OCI-LY7 (cell line): ENCODE measurements around the gene NLGN1. TPM values are rescaled to one million over a fixed set of nuclear protein-coding genes. Genes with fewer than 3 reads are reported as not detected.

Experiments
- BruUV-seq: library from RNA; stranded (reverse); fragments of 400-500 nt; replicated peaks from 2 replicates; lab custom pipeline; 2021; lab: Mats Ljungman, UMichigan
- CTCF ChIA-PET: fragments of 300-600 bp; sonication (Branson Sonifier 250); formaldehyde crosslinking; loops from one replicate; lab custom pipeline; 2022; ENCODE audit warnings: antibody characterized with exemption; ENCODE audit not compliant: unreplicated experiment; lab: Charles Lee
- POLR2A ChIA-PET: fragments of 300-600 bp; sonication (Branson Sonifier 250); formaldehyde crosslinking; loops from one replicate; lab custom pipeline; 2022; ENCODE audit warnings: antibody characterized with exemption; lab: Charles Lee
- DNase-seq: peaks from one replicate; pipeline ENCODE4 v3.0.0-alpha.2; 2015; ENCODE audit warnings: low spot score
- H2AFZ ChIP-seq: fragments of 200-600 bp; sonication (generic), shearing (Covaris generic); 2 replicates; pipeline ENCODE4 v1.6.1; 2014; ENCODE audit warnings: mild to moderate bottlenecking, antibody characterized with exemption, low read length, moderate library complexity
- H3K27ac ChIP-seq: fragments of 200-600 bp; sonication (generic); 2 replicates; pipeline ENCODE4 v1.5.1; 2014; ENCODE audit warnings: mixed run types, low read depth, mild to moderate bottlenecking, moderate library complexity, low read length, inconsistent platforms; ENCODE audit not compliant: poor library complexity, severe bottlenecking
- H3K36me3 ChIP-seq: fragments of 200-600 bp; sonication (generic); 2 replicates; pipeline ENCODE4 v1.6.1; 2014; ENCODE audit warnings: mild to moderate bottlenecking, antibody characterized with exemption, low read length, moderate library complexity, mixed read lengths; ENCODE audit not compliant: insufficient read depth
- H3K4me1 ChIP-seq: fragments of 200-600 bp; sonication (generic); 2 replicates; pipeline ENCODE4 v1.5.1; 2014; ENCODE audit warnings: mild to moderate bottlenecking, low read length; ENCODE audit not compliant: insufficient read depth, poor library complexity, severe bottlenecking
- H3K4me2 ChIP-seq: fragments of 200-600 bp; sonication (generic); 2 replicates; pipeline ENCODE4 v1.6.1; 2014; ENCODE audit warnings: mild to moderate bottlenecking, low read length
- H3K4me3 ChIP-seq: fragments of 200-600 bp; sonication (generic); 2 replicates; pipeline ENCODE4 v1.5.1; 2014; ENCODE audit warnings: mild to moderate bottlenecking, low read depth, low read length; ENCODE audit not compliant: poor library complexity, severe bottlenecking
- H3K79me2 ChIP-seq: fragments of 200-600 bp; sonication (generic); 2 replicates; pipeline ENCODE4 v1.6.1; 2016; ENCODE audit warnings: low read depth, mild to moderate bottlenecking, low read length, moderate library complexity, mixed read lengths; ENCODE audit not compliant: insufficient read depth
- H3K9me2 ChIP-seq: fragments of 200-600 bp; sonication (generic); 2 replicates; pipeline ENCODE4 v1.6.1; 2016; ENCODE audit warnings: mild to moderate bottlenecking, low read length, mixed read lengths; ENCODE audit not compliant: insufficient read depth
- H3K9me3 ChIP-seq: fragments of 200-600 bp; sonication (generic); 2 replicates; pipeline ENCODE4 v1.6.1; 2014; ENCODE audit warnings: mild to moderate bottlenecking, mixed run types, low read length, mixed read lengths
- H4K20me1 ChIP-seq: fragments of 200-600 bp; sonication (generic); 2 replicates; pipeline ENCODE4 v1.6.1; 2014; ENCODE audit warnings: mild to moderate bottlenecking, antibody characterized with exemption, low read length, moderate library complexity, mixed read lengths; ENCODE audit not compliant: insufficient read depth
- CTCF ChIP-seq: fragments of 200-600 bp; sonication (generic); conservative IDR thresholded peaks from 2 replicates; pipeline ENCODE4 v1.5.1; 2014; ENCODE audit warnings: mild to moderate bottlenecking, antibody characterized with exemption, low read length, moderate library complexity, mixed read lengths
- EZH2phosphoT487 ChIP-seq: fragments of 200-600 bp; sonication (generic); IDR thresholded peaks from 2 replicates; pipeline ENCODE4 v1.6.1; 2018; ENCODE audit warnings: low read depth, borderline replicate concordance, mild to moderate bottlenecking, mixed run types, antibody characterized with exemption, low read length, moderate library complexity, mixed read lengths
- intact Hi-C: fragments of 100-400 bp; cut with micrococcal nuclease; formaldehyde crosslinking; loops from one replicate; pipeline ENCODE4 v1.10.0; 2022; ENCODE audit not compliant: unreplicated experiment
- total RNA-seq, 2 experiments: library from RNA; depleted of rRNA in 1 of 2; stranded (reverse); fragments of >200 nt in 1 of 2; shearing (Covaris generic) in 1 of 2; gene quantifications; 2 replicates each; pipeline ENCODE4 v1.2.3, GENCODE V29; 2014 to 2022

Gene NLGN1
- total RNA-seq, 2 experiments from 2014 or later = not detected

GRCh38 chr3:174035328-174035886, 637.9 kb downstream of the NLGN1 start:
- TF ChIP-seq CTCF = no peak
- no peak for TF ChIP-seq EZH2phosphoT487
- BruUV-seq = no TSS peak

GRCh38 chr3:174046311-174046710, 648.8 kb downstream of the NLGN1 start:
- Histone ChIP-seq H3K4me2 (no peak overlapping the region), H2AFZ (no peak overlapping the region), H4K20me1 (no peaks in the 10 kb centered on the region), H3K9me2 (no peaks in the 10 kb centered on the region), H3K36me3 (no peaks in the 10 kb centered on the region), H3K4me1 (no peaks in the 10 kb centered on the region), H3K9me3 (no peaks in the 10 kb centered on the region), H3K79me2 (no peaks in the 10 kb centered on the region), H3K4me3 (no peak overlapping the region), H3K27ac (no peak overlapping the region)
- TF ChIP-seq EZH2phosphoT487 = no peak
- TF ChIP-seq CTCF = no peak
- no peak for DNase-seq
- ChIA-PET POLR2A (interaction anchor here (1.1 kb wide), 1 partner anchor 32 kb away, joined by 4 read pairs; no protein-coding TSS in a partner anchor), CTCF (no interaction called here)
- no TSS peak for BruUV-seq
- intact Hi-C loops = no loop called here

More at GRCh38 chr3:174035328-174035886, 637.9 kb downstream of the NLGN1 start:
- Histone ChIP-seq H3K9me2 (no peaks in the 10 kb centered on the region), H3K9me3 (no peaks in the 10 kb centered on the region), H3K4me2 (no peak overlapping the region), H3K27ac (no peak overlapping the region), H3K4me1 (no peaks in the 10 kb centered on the region), H4K20me1 (no peaks in the 10 kb centered on the region), H2AFZ (no peak overlapping the region), H3K4me3 (no peak overlapping the region), H3K36me3 (no peaks in the 10 kb centered on the region), H3K79me2 (no peaks in the 10 kb centered on the region)
- no peak for DNase-seq
- CTCF ChIA-PET = no interaction called here
- POLR2A ChIA-PET = no interaction called here
- intact Hi-C loops = no loop called here

- intact Hi-C loops = no loop called here
Observed at GRCh38 chr3:174049472-174049871, 651.9 kb downstream of the NLGN1 start.

More at GRCh38 chr3:174049472-174049871, 651.9 kb downstream of the NLGN1 start:
- no peak for DNase-seq
- no peaks in the 10 kb centered on the region for H4K20me1 ChIP-seq
- no peaks in the 10 kb centered on the region for H3K4me1 ChIP-seq
- ChIA-PET POLR2A (interaction anchor here (1.2 kb wide), 1 partner anchor 64 kb away, joined by 3 read pairs; no protein-coding TSS in a partner anchor), CTCF (no interaction called here)
- H3K9me3 ChIP-seq = no peaks in the 10 kb centered on the region
- no peak for TF ChIP-seq EZH2phosphoT487
- no peak for TF ChIP-seq CTCF
- H2AFZ ChIP-seq = no peak overlapping the region
- no TSS peak for BruUV-seq
- no peak overlapping the region for H3K4me2 ChIP-seq
- H3K9me2 ChIP-seq = no peaks in the 10 kb centered on the region
- H3K36me3 ChIP-seq = no peaks in the 10 kb centered on the region
- no peaks in the 10 kb centered on the region for H3K79me2 ChIP-seq
- no peak overlapping the region for H3K4me3 ChIP-seq
- H3K27ac ChIP-seq = no peak overlapping the region
